Activated T-cell treated with anti-CD3 and anti-CD28 coated beads for 4 hours (primary cell): ENCODE measurements around the gene ATP8B2.
"Not testable (repeated sequence)": the region's sequence is repeated elsewhere in the genome, so short reads cannot be mapped to it uniquely, and the experiment has no call there.

Source experiments
- DNase-seq: peaks from one replicate; pipeline ENCODE4 v3.0.0-alpha.2; 2020

Gene ATP8B2

GRCh38 chr1:154324669-154325582 is at the start of gene ATP8B2:
TSS of gene ATP8B2 (plus strand) at chr1:154325525. CDS start at chr1:154328142, 2,617 bp downstream.
- peak; percentile 72 for DNase-seq

- DNase-seq: no peak
These were observed 48.5 kb upstream of the ATP8B2 start for GRCh38 chr1:154276797-154277196.

- not testable (repeated sequence) for DNase-seq
These were observed 37.7 kb upstream of the ATP8B2 start for GRCh38 chr1:154287591-154287990.

- no peak for DNase-seq
These were observed 36.7 kb upstream of the ATP8B2 start for GRCh38 chr1:154288661-154289060.

GRCh38 chr1:154290921-154291320 is 34.4 kb upstream of the ATP8B2 start:
- DNase-seq: no peak

- DNase-seq: no peak
These were observed 29.7 kb upstream of the ATP8B2 start for GRCh38 chr1:154295408-154296235.

GRCh38 chr1:154301582-154301981 is 23.7 kb upstream of the ATP8B2 start:
- DNase-seq: no peak

GRCh38 chr1:154304664-154305337 is 20.5 kb upstream of the ATP8B2 start:
- no peak for DNase-seq

GRCh38 chr1:154306151-154306550 is 19.2 kb upstream of the ATP8B2 start:
- DNase-seq: no peak

GRCh38 chr1:154307670-154308270 is 17.6 kb upstream of the ATP8B2 start:
- not testable (repeated sequence) for DNase-seq

- not testable (repeated sequence) for DNase-seq
These were observed 16.2 kb upstream of the ATP8B2 start for GRCh38 chr1:154309136-154309535.

GRCh38 chr1:154312229-154313065 is 12.9 kb upstream of the ATP8B2 start:
- not testable (repeated sequence) for DNase-seq

GRCh38 chr1:154313066-154313356 is 12.3 kb upstream of the ATP8B2 start:
- no peak for DNase-seq

GRCh38 chr1:154314226-154314625 is 11.1 kb upstream of the ATP8B2 start:
- not testable (repeated sequence) for DNase-seq

- DNase-seq: no peak
These were observed 8.6 kb upstream of the ATP8B2 start for GRCh38 chr1:154316704-154317103.

- DNase-seq: no peak
These were observed 6.9 kb upstream of the ATP8B2 start for GRCh38 chr1:154318386-154318785.

GRCh38 chr1:154320882-154321608 is 4.3 kb upstream of the ATP8B2 start, which contains the start of gene AQP10:
TSS of gene AQP10 (plus strand) at chr1:154321093. CDS start at chr1:154321156, 63 bp downstream.
- DNase-seq: no peak

GRCh38 chr1:154321609-154321934 is 3.8 kb upstream of the ATP8B2 start:
- DNase-seq: not testable (repeated sequence)

- no peak for DNase-seq
These were observed 1.8 kb upstream of the ATP8B2 start for GRCh38 chr1:154323493-154323892.

GRCh38 chr1:154324241-154324640 is 1.1 kb upstream of the ATP8B2 start:
- no peak for DNase-seq
